ENCODE measurements around the gene ZNF598.

Gene ZNF598

DNA sequence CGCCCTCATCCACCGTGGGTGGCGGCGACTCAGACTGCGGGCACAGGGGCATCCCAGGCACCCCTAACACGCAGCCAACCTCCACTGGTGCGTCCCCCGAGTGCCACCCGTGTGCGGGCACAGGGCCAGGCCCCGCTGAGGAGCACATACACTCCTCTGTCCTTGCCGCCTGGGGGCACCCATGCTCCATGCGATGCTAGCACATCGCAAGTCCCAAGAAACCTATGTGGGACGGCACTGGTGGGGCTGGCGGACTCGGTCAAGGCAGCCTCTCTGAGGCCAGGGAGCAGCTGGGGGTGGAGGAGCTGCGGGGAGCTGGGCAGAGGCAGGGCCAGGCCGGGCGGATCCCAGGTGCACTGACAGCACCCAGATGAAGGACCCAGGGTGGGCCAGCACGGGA lies 4.0 kb downstream of the ZNF598 start:
- DNase-seq, result no peak

DNA sequence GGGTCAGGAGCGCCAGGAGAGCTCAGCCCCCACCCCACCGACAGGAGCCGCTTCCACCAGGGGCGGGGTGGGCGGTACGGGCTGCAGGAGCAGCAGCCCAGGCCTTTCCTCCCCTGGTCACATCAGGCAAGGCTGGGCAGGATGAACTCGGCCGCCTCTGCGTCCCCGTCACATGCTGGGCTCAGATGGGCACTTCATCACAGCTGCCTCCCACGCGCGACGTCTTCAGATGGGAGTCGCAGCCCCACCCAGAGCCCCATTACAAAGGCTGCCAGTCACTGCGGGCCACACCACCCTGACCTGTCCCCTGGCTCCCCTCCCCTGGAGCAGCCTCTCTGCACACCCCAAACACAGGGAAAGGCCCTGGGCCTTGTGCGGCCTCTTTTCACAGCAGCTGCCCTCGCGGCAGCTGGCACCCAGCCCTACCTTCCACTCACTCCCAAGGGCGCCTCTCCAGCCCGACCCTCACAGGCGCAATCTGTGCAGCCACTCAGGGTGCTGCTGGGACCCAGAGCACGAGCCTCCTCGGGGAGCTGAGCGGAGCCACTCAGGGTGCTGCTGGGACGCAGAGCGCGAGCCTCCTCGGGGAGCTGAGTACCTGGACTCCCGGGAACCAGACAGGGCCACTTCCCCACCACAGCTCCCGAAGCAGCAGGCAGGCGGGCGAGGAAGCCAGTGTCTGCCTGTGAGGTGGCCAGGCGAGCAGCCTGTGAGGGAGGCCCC lies 4.7 kb downstream of the ZNF598 start:
- DNase-seq, result no peak

- peak; percentile 97 for DNase-seq
Measured at GRCh38 chr16:2003827-2004641, 5.6 kb downstream of the ZNF598 start.

DNA sequence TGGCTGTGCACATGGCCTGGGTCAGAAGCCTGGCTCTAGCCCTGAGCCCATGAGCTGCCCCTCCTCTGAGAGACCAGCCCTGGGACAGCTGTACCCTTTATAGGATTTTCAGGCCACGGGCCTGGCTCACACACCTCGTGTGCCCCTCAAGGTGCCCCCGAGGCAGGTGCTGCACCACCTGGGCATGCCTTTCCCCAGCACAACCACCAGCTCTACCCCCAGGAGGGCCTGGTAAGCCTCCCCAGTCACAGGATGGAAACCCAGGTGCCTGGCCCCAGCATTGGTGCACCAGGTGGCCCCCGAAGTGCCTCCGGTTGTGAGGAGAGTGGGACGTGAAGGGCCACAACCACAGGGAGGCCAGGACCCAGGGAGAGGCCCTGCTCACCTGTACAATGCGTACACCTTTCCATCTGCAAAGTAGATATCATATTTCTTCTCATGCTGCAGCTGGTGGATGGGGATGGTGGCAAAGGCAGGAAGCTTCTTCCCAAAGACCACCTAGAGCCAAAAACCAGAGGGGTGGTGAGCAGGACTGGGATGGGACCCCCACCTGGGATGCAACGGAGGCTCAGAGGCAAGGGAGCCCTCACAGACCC lies 6.3 kb downstream of the ZNF598 start:
- no peak for DNase-seq

GRCh38 chr16:2002406-2003230 lies 7.0 kb downstream of the ZNF598 start:
- no peak for DNase-seq

DNA sequence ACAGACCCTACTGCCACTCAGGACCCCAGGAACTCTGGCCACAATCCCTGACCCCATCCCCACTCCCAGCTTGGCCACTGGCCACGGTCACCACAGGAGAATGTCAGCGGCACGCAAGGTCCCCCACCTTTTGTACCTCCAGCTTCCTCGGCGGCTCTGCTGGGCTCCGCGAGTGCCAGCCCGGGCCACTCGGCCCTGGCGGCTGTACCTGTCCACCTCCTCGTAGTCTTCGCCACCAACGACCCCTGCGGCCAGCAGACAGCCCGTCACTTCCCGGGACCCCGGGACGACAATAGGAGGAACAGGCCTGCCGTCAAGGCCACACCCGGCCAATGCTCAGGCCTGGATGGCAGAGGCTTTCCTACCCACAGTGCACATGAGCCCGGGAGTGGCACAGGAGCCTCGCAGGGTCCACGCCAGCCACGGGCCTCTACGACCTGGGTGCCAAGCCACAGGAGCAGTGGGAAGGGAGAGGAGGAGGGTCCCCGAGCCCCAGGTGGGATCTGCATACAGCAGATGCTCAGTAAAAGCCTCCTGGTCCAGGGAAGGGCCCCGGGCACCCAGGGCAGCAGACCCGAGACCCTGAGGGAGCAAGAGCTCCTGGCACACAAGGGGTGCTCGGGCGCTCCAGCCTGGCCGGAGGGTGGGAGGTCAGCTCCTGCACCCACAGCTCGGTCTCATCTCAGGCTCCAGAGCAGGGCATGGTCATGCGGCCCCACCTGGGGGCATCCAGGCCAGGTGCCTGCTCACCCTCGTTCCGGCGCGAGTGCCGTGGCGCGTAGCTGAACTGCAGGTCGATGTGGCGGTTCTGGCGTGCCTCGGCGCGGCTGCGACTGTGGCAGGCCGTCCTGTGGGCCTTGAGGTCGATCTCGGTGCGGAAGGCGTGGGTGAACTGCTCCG lies 7.9 kb downstream of the ZNF598 start:
- DNase-seq, result no peak

DNA sequence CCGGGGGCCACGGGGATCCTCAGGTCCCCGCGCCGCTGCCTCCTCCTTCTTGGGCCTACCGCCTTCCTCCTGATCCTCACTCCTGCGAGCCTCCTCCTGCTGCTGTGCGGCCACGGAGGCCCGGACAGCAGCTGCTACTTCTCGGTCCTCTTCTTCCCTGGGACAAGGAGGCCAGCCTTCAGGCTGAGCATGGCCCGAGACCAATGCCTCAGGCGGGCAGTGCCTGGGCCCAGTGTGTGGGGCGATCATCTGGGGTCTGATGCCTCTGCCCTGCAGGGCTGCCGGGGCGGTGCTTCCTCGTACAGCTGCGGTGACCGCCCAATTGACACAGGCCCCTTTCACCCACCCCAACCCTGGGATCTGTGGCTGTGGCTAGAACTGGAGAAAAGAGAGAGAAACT lies 8.6 kb downstream of the ZNF598 start:
- DNase-seq, result no peak

- DNase-seq, result no peak
Measured at GRCh38 chr16:1999866-2000514, 9.6 kb downstream of the ZNF598 start.

DNA sequence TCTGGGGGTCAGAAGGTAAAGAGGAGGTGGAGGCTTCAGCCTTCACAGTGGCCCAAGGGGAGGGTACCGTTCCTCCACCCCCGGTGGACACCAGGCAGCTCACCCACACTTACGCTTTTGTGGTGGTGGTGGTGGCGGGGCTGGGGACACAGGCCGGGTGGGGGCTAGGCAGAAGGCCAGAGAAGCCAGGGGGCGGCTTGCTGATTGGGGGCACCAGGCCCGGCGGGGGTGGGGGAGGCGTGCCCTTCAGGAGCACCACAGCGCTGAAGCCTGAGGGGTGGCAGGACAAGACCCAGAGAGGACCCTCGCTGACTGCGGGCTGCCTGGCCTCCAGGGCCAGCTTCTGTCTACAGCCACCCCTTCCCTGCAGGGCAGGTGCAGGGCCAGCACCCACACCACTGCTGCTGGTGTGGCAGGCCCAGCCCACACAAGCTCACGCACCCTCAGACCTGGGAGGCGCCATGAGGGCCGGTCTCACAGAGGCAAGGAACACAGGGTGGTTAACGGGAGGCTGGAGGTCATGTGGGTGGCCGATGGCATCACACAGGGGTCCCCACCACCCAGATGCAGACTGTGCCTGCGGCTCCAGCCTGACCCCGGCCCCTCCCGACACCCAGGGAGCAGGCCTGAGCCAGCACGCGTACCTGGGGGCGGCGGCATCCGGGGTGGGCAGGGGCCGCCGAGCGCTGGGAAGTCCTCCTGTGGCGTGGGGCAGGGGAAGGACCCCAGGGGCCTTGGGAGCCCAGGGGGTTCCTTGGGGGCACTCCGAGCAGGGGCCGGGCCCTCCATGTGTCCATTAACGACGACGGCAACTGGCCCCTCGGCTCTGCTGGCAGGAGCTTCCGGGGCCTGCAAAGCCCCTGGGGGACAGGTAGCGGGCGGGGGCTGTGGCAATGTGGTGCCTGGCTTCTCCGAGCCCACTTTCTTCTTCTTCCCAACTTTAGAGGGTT lies 10.5 kb downstream of the ZNF598 start:
- DNase-seq, result no peak

GRCh38 chr16:1998360-1998835 lies 11.2 kb downstream of the ZNF598 start:
- DNase-seq, result no peak

GRCh38 chr16:1997494-1998359 lies 11.9 kb downstream of the ZNF598 start:
- DNase-seq, result no peak

- peak; percentile 35 for DNase-seq
Measured at GRCh38 chr16:1993731-1994131, 15.9 kb downstream of the ZNF598 start.

GRCh38 chr16:1992704-1993317 lies 16.8 kb downstream of the ZNF598 start:
- DNase-seq, result no peak

DNA sequence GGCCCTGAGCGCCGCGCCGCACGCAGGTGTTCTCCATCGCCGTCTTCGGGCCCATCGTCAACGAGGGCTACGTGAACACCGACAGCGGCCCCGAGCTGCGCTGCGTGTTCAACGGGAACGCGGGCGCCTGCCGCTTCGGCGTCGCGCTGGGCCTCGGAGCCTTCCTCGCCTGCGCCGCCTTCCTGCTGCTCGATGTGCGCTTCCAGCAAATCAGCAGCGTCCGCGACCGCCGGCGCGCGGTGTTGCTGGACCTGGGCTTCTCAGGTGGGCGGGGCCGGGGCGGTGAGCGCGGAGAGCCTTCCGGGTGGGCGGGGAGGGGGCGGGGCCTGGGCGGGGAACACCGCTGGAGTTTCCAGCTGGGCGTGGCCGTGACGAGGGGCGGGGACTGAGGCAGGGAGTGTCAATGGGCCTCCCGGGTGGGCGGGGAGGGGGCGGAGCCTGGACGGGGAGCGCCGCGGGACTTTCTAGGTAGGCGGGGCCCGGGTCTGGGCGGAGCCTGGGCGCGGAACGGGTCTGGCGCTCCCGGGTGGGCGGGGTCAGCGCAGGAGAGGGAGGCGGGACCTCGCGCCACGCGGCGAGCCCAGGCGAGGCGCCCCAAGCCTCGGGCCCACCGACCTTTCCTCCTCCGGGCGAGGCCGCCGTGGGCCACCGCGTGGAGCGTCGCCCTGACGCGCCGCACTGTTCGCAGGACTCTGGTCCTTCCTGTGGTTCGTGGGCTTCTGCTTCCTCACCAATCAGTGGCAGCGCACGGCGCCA lies 17.5 kb downstream of the ZNF598 start:
- peak; percentile 49 for DNase-seq

DNA sequence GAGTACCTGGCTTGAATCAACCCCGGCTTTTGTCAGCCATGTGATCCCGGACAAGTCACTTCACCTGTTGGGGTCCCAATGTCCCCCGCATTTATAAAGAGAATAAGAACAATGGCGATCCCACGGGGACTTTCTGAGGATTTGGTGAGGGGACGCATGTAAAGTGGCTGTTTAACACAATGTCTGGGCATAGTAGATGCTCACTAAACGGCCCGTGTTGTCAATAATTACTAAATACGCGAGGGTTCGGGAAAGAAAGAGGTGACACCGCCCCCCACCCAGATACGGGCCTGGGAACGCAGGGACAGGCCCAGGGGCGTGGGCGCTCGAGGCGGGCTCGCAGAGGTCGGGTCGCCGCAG lies 18.1 kb downstream of the ZNF598 start:
- no peak for DNase-seq

DNA sequence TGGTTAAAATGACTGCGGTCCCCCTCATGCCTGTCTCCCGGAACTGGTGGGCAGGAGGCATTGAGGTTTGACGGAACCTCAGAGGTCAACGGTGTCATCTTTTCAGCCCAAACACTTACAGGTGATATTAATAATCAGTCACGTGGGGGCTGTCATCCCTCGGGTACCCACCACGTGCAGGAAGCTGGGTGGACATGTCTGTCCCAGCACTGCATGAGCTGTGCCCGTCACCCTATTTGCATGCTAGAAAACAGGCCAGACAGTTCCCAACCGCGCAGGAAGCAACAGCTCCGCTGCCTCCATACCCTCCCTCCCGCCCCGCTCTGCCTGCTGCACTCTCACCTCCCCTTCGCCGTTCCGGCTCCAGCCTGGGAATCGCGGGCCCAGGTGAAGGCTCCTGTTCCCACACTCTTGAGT lies 18.5 kb downstream of the ZNF598 start:
- peak; percentile 36 for DNase-seq

- DNase-seq, result peak; percentile 83
Measured at GRCh38 chr16:1990351-1991134, 19.1 kb downstream of the ZNF598 start.
